B cell (primary cell): ENCODE results near the gene MTPN. TPM values are rescaled to one million over a fixed set of nuclear protein-coding genes. Genes with fewer than 3 reads are reported as not detected.

ENCODE experiments used
- ATAC-seq: fragments of 200-7000 bp; cut with Tn5 transposase; one replicate; pipeline ENCODE4 v1.10.0; 2021; ENCODE audit warnings: low read depth, mild to moderate bottlenecking, moderate number of reproducible peaks, moderate library complexity
- CTCF ChIA-PET: fragments of 350-600 bp; sonication (Branson Sonifier 250); formaldehyde crosslinking; loops from one replicate; lab custom pipeline; 2021; ENCODE audit warnings: antibody characterized with exemption, inconsistent platforms; lab: Charles Lee
- POLR2A ChIA-PET: fragments of 350-600 bp; sonication (Branson Sonifier 250); formaldehyde crosslinking; loops from one replicate; lab custom pipeline; 2021; ENCODE audit warnings: antibody characterized with exemption; lab: Charles Lee
- DNase-seq: peaks from one replicate; pipeline ENCODE4 v3.0.0; 2013
- H2AFZ ChIP-seq: 2 replicates; pipeline ENCODE4 v1.6.1; 2012; ENCODE audit warnings: mild to moderate bottlenecking, low read depth, low read length; ENCODE audit not compliant: insufficient read depth, poor library complexity, severe bottlenecking
- H3K27ac ChIP-seq, 2 donors: 1 replicate in 1 of 2; 2 replicates in 1 of 2; pipeline ENCODE4 v1.5.1; 2012 to 2013; ENCODE audit warnings: low read length in 2 of 2, mild to moderate bottlenecking in 2 of 2, moderate library complexity in 1 of 2
- H3K27me3 ChIP-seq, 4 experiments: fragments of 200-600 bp in 1 of 4; sonication (generic) in 1 of 4; replicated peaks in 1 of 4; 1 replicate in 2 of 4; 2 replicates in 2 of 4; pipeline versions ENCODE4 v1.6.1 to v1.7.0; 2013 to 2016; ENCODE audit warnings: low read length in 3 of 4, mild to moderate bottlenecking in 2 of 4, mixed read lengths in 1 of 4, moderate library complexity in 1 of 4; ENCODE audit not compliant: insufficient read depth in 4 of 4, control insufficient read depth in 3 of 4; ENCODE audit errors: control extremely low read depth in 1 of 4
- H3K36me3 ChIP-seq, 2 experiments: replicated peaks in 1 of 2; 1 replicate in 1 of 2; 2 replicates in 1 of 2; pipeline versions ENCODE4 v1.6.1 to v1.7.1; 2013; ENCODE audit warnings: low read length in 1 of 2; ENCODE audit not compliant: insufficient read depth in 2 of 2, control insufficient read depth in 1 of 2; ENCODE audit errors: control extremely low read depth in 1 of 2, extremely low read depth in 1 of 2
- H3K4me1 ChIP-seq, 2 donors: fragments of 200-600 bp in 1 of 2; sonication (generic) in 1 of 2; 1 replicate in 1 of 2; 2 replicates in 1 of 2; pipeline versions ENCODE4 v1.5.1 to v1.6.1; 2013 to 2017; ENCODE audit warnings: low read length in 2 of 2; ENCODE audit not compliant: control insufficient read depth in 2 of 2, insufficient read depth in 2 of 2
- H3K4me2 ChIP-seq: replicated peaks from 2 replicates; pipeline ENCODE3; 2012; ENCODE audit warnings: mild to moderate bottlenecking, low read depth, low read length; ENCODE audit not compliant: poor library complexity, severe bottlenecking
- H3K4me3 ChIP-seq, 5 experiments: fragments of 200-600 bp in 1 of 5; sonication (generic) in 1 of 5; 1 replicate in 3 of 5; 2 replicates in 2 of 5; pipeline versions ENCODE4 v1.5.1 to v1.7.0; 2011 to 2016; ENCODE audit warnings: low read length in 4 of 5, mild to moderate bottlenecking in 4 of 5, low read depth in 2 of 5, control low read depth in 1 of 5, moderate library complexity in 1 of 5; ENCODE audit not compliant: insufficient read depth in 1 of 5; ENCODE audit errors: control extremely low read depth in 1 of 5, extremely low read depth in 1 of 5
- H3K79me2 ChIP-seq: fragments of 200-600 bp; sonication (generic); one replicate; pipeline ENCODE4 v1.6.0; 2016; ENCODE audit warnings: low read length; ENCODE audit not compliant: control insufficient read depth, insufficient read depth
- H3K9ac ChIP-seq: fragments of 200-600 bp; sonication (generic); 2 replicates; pipeline ENCODE4 v1.6.1; 2017; ENCODE audit warnings: mild to moderate bottlenecking, low read length, moderate library complexity
- H3K9me3 ChIP-seq, 3 donors: one replicate each; pipeline versions ENCODE4 v1.6.1 to v1.7.1; 2013; ENCODE audit warnings: low read length in 2 of 3; ENCODE audit not compliant: control insufficient read depth in 2 of 3, insufficient read depth in 1 of 3; ENCODE audit errors: control extremely low read depth in 1 of 3
- H4K20me1 ChIP-seq: 2 replicates; pipeline ENCODE4 v1.6.0; 2012; ENCODE audit warnings: mild to moderate bottlenecking, low read length; ENCODE audit not compliant: insufficient read depth, control insufficient read depth, poor library complexity, severe bottlenecking
- H3K27ac Mint-ChIP-seq: one replicate; pipeline ENCODE4 v1.8.0; 2021; ENCODE audit warnings: mixed read lengths
- H3K27me3 Mint-ChIP-seq: one replicate; pipeline ENCODE4 v1.8.0; 2021; ENCODE audit warnings: mixed read lengths
- H3K4me1 Mint-ChIP-seq: one replicate; pipeline ENCODE4 v1.8.0; 2021; ENCODE audit warnings: mixed read lengths
- H3K4me3 Mint-ChIP-seq: one replicate; pipeline ENCODE4 v1.8.0; 2021; ENCODE audit warnings: mixed read lengths
- H3K9me3 Mint-ChIP-seq: one replicate; pipeline ENCODE4 v1.8.0; 2022; ENCODE audit warnings: mixed read lengths; ENCODE audit not compliant: insufficient read depth
- CTCF ChIP-seq: fragments of 200-600 bp; IDR thresholded peaks from one replicate; pipeline ENCODE4 v1.8.0; 2022; ENCODE audit warnings: antibody characterized with exemption, mild to moderate bottlenecking
- EZH2 ChIP-seq: IDR thresholded peaks from 2 replicates; pipeline ENCODE4 v1.6.1; 2012; ENCODE audit warnings: borderline replicate concordance, low read depth, mild to moderate bottlenecking, moderate library complexity, low read length; ENCODE audit not compliant: insufficient read depth, poor library complexity, severe bottlenecking
- WGBS: methylation state at CpG from one replicate; pipeline ENCODE4 v1.1.5; 2013; ENCODE audit warnings: missing lambda C conversion rate; ENCODE audit not compliant: insufficient coverage; 5-methylcytosine and 5-hydroxymethylcytosine counted together
- intact Hi-C: fragments of 100-400 bp; cut with micrococcal nuclease; formaldehyde crosslinking; loops from one replicate; pipeline ENCODE4 v1.10.0; 2022
- polyA plus RNA-seq: library from polyadenylated mRNA; depleted of rRNA; stranded (reverse); fragments of >200 nt; gene quantifications from 2 replicates; pipeline ENCODE4 v1.2.3, GENCODE V29; 2012
- total RNA-seq, 2 donors: library from RNA; stranded (reverse); fragments of 120-200 nt in 1 of 2; gene quantifications; 1 replicate in 1 of 2; 2 replicates in 1 of 2; pipeline versions ENCODE4 v1.2.3 to v1.2.4, GENCODE V29; 2013 to 2022

The MTPN gene
- total and polyA plus RNA-seq, 2 donors (not counting 1 experiment from before 2014, with no cell fraction given): 60.5 to 115 TPM

DNA sequence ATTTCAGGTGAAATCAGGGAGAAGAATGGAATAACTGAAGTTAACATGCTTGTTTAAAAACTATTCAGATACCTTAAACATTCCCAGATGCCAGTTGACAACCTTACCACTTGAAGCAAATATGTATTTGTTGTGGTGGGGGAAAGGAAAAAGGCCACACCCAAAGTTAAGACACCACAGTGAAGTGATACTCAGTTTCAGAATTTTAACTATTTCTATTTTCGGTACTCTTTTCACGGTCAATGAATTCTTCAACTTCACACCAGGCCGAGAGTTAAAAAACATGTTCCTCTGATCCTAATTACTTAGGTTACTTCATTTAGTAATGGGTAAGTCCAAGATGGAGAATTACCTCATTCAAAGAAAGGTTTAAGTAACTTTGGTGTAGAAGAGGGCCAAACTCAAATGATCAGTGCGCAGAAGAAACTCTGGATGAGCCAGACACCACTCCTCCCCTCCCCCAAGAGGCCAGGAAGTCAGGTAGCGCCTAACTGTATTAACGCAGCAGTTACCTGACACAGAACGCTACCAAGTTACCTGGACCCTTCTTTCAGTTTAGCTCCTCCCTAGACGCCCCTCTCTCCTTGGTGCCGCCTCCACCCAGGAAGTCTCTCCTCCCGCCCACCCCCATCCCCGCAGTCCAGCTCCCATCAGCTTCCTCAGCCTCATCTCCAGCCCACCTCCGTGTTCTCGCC lies 700 bp downstream of the MTPN start:
- H3K27me3 Mint-ChIP-seq: no peaks in the 10 kb centered on the region

More for the DNA sequence above, 700 bp downstream of the MTPN start:
- peaks cover 2 to 32% of the 10 kb centered on the region in 2 experiments for H3K36me3 ChIP-seq
- H2AFZ ChIP-seq: peak overlapping the region; percentile 78
- Mint-ChIP-seq H3K4me1 (peaks cover 85% of the 10 kb centered on the region), H3K27ac (peak overlapping the region; percentile 95), H3K4me3 (peak overlapping the region; percentile 89), H3K9me3 (no peaks in the 10 kb centered on the region)
- peaks cover 65 to 70% of the 10 kb centered on the region in 2 donors for H3K4me1 ChIP-seq
- intact Hi-C loops: loop anchor here (1.0 to 5.0 kb wide), 3 partner anchors 314 to 1518 kb away; partner anchors contain the start of genes AKR1B1, NUP205 and STMP1
- H3K9me3 ChIP-seq: no peaks in the 10 kb centered on the region
- TF ChIP-seq CTCF: no peak
- no peak for TF ChIP-seq EZH2
- H4K20me1 ChIP-seq: peaks cover 23% of the 10 kb centered on the region
- peak; percentile 12 for ATAC-seq
- peak; percentile 70 for DNase-seq
- ChIA-PET CTCF (interaction anchor here (0.9 kb wide), 1 partner anchor 15 kb away, joined by 3 read pairs; no protein-coding TSS in a partner anchor), POLR2A (no interaction called here)
- H3K4me2 ChIP-seq: peak overlapping the region; percentile 78
- H3K27me3 ChIP-seq: no peaks in the 10 kb centered on the region
- 0% methylated on average over 10 of the region's 13 CpGs for WGBS
- H3K27ac ChIP-seq: peak overlapping the region; percentile 92 to 94
- H3K9ac ChIP-seq: peak overlapping the region; percentile 96
- peak overlapping the region; percentile 75 to 91 (median 89) for H3K4me3 ChIP-seq
- peaks cover 81% of the 10 kb centered on the region for H3K79me2 ChIP-seq
